SK-N-SH (cell line): ENCODE measurements around the gene AXL. TPM values are rescaled to one million over a fixed set of nuclear protein-coding genes. Genes with fewer than 3 reads are reported as not detected.

Experiments
- CTCF ChIA-PET: fragments of 300-600, 350-600 bp; formaldehyde crosslinking; extraction: SDS; loops from one replicate; lab custom pipeline; 2021; lab: Yijun Ruan, JAX
- POLR2A ChIA-PET: fragments of 350-600 bp; sonication (Branson Sonifier 250); formaldehyde crosslinking; extraction: SDS; loops from one replicate; lab custom pipeline; 2020; ENCODE audit warnings: antibody characterized with exemption, inconsistent platforms; lab: Yijun Ruan, JAX
- DNase-seq: peaks from one replicate; pipeline ENCODE4 v3.0.0; 2012
- H2AFZ ChIP-seq: fragments of 200-600 bp; sonication (generic); 2 replicates; pipeline ENCODE4 v1.8.1; 2016; ENCODE audit warnings: antibody characterized with exemption, mild to moderate bottlenecking, low read depth
- H3F3A ChIP-seq: fragments of 200-600 bp; sonication (generic); replicated peaks from 2 replicates; pipeline ENCODE3; 2016; ENCODE audit warnings: antibody characterized with exemption, mild to moderate bottlenecking; ENCODE audit not compliant: insufficient read depth
- H3K27ac ChIP-seq, 2 experiments: fragments of 200-500 bp in 1 of 2; fragments of 200-600 bp in 1 of 2; sonication (Bioruptor generic) in 1 of 2; sonication (generic), shearing (Covaris generic) in 1 of 2; 2 replicates each; pipeline versions ENCODE4 v1.5.1 to v1.6.1; 2014 to 2016; ENCODE audit warnings: low read depth in 2 of 2, inconsistent platforms in 1 of 2, low read length in 1 of 2, mild to moderate bottlenecking in 1 of 2, mixed read lengths in 1 of 2
- H3K27me3 ChIP-seq: fragments of 200-600 bp; sonication (generic), shearing (Covaris generic); 2 replicates; pipeline ENCODE4 v1.6.1; 2016; ENCODE audit warnings: mixed run types; ENCODE audit not compliant: insufficient read depth
- H3K36me3 ChIP-seq, 2 experiments: fragments of 200-500 bp in 1 of 2; fragments of 200-600 bp in 1 of 2; sonication (Bioruptor generic) in 1 of 2; sonication (generic) in 1 of 2; replicated peaks in 1 of 2; 2 replicates each; pipeline versions ENCODE3 to v1.5.1; 2014 to 2016; ENCODE audit warnings: low read length in 1 of 2, mild to moderate bottlenecking in 1 of 2; ENCODE audit not compliant: insufficient read depth in 2 of 2, control insufficient read depth in 1 of 2
- H3K4me1 ChIP-seq, 2 experiments: fragments of 200-500 bp in 1 of 2; fragments of 200-600 bp in 1 of 2; sonication (Bioruptor generic) in 1 of 2; sonication (generic), shearing (Covaris generic) in 1 of 2; 2 replicates each; pipeline versions ENCODE4 v1.5.1 to v1.6.1; 2014 to 2016; ENCODE audit warnings: low read depth in 1 of 2, low read length in 1 of 2, mixed run types in 1 of 2; ENCODE audit not compliant: insufficient read depth in 2 of 2, control insufficient read depth in 1 of 2
- H3K4me2 ChIP-seq: fragments of 200-600 bp; sonication (generic), shearing (Covaris generic); 2 replicates; pipeline ENCODE4 v1.6.1; 2017; ENCODE audit warnings: mixed run types
- H3K4me3 ChIP-seq, 2 experiments: fragments of 200-500 bp in 1 of 2; fragments of 200-600 bp in 1 of 2; sonication (Bioruptor generic) in 1 of 2; sonication (generic), shearing (Covaris generic) in 1 of 2; 2 replicates each; pipeline versions ENCODE4 v1.5.1 to v1.8.1; 2014 to 2016; ENCODE audit warnings: low read depth in 2 of 2, inconsistent platforms in 1 of 2, low read length in 1 of 2, mild to moderate bottlenecking in 1 of 2, mixed read lengths in 1 of 2, moderate library complexity in 1 of 2
- H3K79me2 ChIP-seq: fragments of 200-600 bp; sonication (generic); 2 replicates; pipeline ENCODE4 v1.8.1; 2017; ENCODE audit warnings: mild to moderate bottlenecking; ENCODE audit not compliant: insufficient read depth
- H3K9ac ChIP-seq: fragments of 200-600 bp; sonication (generic); 2 replicates; pipeline ENCODE4 v1.6.1; 2017; ENCODE audit warnings: mixed run types
- H3K9me2 ChIP-seq: fragments of 200-600 bp; sonication (generic); 2 replicates; pipeline ENCODE4 v1.6.1; 2017; ENCODE audit warnings: mixed run types
- H3K9me3 ChIP-seq: fragments of 200-600 bp; sonication (generic); 2 replicates; pipeline ENCODE4 v1.6.1; 2017; ENCODE audit warnings: mixed run types, mild to moderate bottlenecking, moderate library complexity
- H4K20me1 ChIP-seq: fragments of 200-600 bp; sonication (generic); 2 replicates; pipeline ENCODE4 v1.6.1; 2017; ENCODE audit warnings: mild to moderate bottlenecking, mixed run types; ENCODE audit not compliant: insufficient read depth
- CHD2 ChIP-seq: fragments of 150-350 bp; IDR thresholded peaks from 2 replicates; pipeline ENCODE4 v1.6.1; 2018; ENCODE audit warnings: low read length; ENCODE audit not compliant: partially characterized antibody
- EP300 ChIP-seq, 2 experiments: IDR thresholded peaks; 2 replicates each; pipeline versions ENCODE4 v1.4.0 to v1.6.1; 2012; ENCODE audit warnings: borderline replicate concordance in 1 of 2, low read depth in 1 of 2, low read length in 1 of 2
- EZH2phosphoT487 ChIP-seq: fragments of 200-600 bp; sonication (generic); IDR thresholded peaks from 2 replicates; pipeline ENCODE4 v1.6.1; 2017; ENCODE audit warnings: low read depth, mixed run types, mild to moderate bottlenecking, antibody characterized with exemption, moderate library complexity, borderline replicate concordance
- FOSL2 ChIP-seq: IDR thresholded peaks from 2 replicates; pipeline ENCODE4 v1.4.0; 2012; ENCODE audit warnings: low read depth, mild to moderate bottlenecking, moderate library complexity, borderline replicate concordance
- FOXJ3 ChIP-seq: sonication (generic); formaldehyde crosslinking; IDR thresholded peaks from 2 replicates; pipeline ENCODE4 v1.5.1; 2020; ENCODE audit warnings: mild to moderate bottlenecking, missing genetic modification reagents
- FOXM1 ChIP-seq: IDR thresholded peaks from 2 replicates; pipeline ENCODE4 v1.4.0; 2012; ENCODE audit warnings: low read depth, mild to moderate bottlenecking
- GABPA ChIP-seq: IDR thresholded peaks from 2 replicates; pipeline ENCODE4 v1.4.0; 2012; ENCODE audit warnings: low read depth, mild to moderate bottlenecking
- IRF3 ChIP-seq: fragments of 150-350 bp; IDR thresholded peaks from 2 replicates; pipeline ENCODE4 v1.6.1; 2016; ENCODE audit warnings: mild to moderate bottlenecking, low read depth, low read length
- MXI1 ChIP-seq: IDR thresholded peaks from 2 replicates; pipeline ENCODE4 v1.6.1; 2012; ENCODE audit warnings: mild to moderate bottlenecking, low read depth, low read length, improper control_type of control experiment
- NFIC ChIP-seq: IDR thresholded peaks from 2 replicates; pipeline ENCODE4 v1.4.0; 2012; ENCODE audit warnings: borderline replicate concordance
- NRF1 ChIP-seq: IDR thresholded peaks from 2 replicates; pipeline ENCODE4 v1.6.1; 2012; ENCODE audit warnings: low read depth, mild to moderate bottlenecking, low read length
- PBX3 ChIP-seq: IDR thresholded peaks from 2 replicates; pipeline ENCODE4; 2012
- RFX5 ChIP-seq: IDR thresholded peaks from 2 replicates; pipeline ENCODE4 v1.6.1; 2012; ENCODE audit warnings: mild to moderate bottlenecking, improper control_type of control experiment, low read length
- RXRA ChIP-seq: IDR thresholded peaks from 2 replicates; pipeline ENCODE4 v1.4.0; 2012; ENCODE audit warnings: low read depth, mild to moderate bottlenecking, borderline replicate concordance
- SMC3 ChIP-seq: IDR thresholded peaks from 2 replicates; pipeline ENCODE4 v1.6.1; 2012; ENCODE audit warnings: low read depth, low read length, improper control_type of control experiment
- TAF1 ChIP-seq: IDR thresholded peaks from 2 replicates; pipeline ENCODE4 v1.6.1; 2012; ENCODE audit warnings: low read depth, mild to moderate bottlenecking, low read length, moderate library complexity, borderline replicate concordance
- TCF12 ChIP-seq: IDR thresholded peaks from 2 replicates; pipeline ENCODE4 v1.4.0; 2012
- USF2 ChIP-seq: fragments of 150-350 bp; IDR thresholded peaks from 2 replicates; pipeline ENCODE4 v1.6.1; 2017; ENCODE audit warnings: antibody characterized with exemption, low read length, low read depth, borderline replicate concordance
- WGBS: methylation state at CpG from one replicate; pipeline ENCODE4 v1.1.6; 2017; ENCODE audit warnings: low lambda C conversion rate; 5-methylcytosine and 5-hydroxymethylcytosine counted together
- polyA plus RNA-seq, 3 experiments: library from polyadenylated mRNA; depleted of rRNA; stranded (reverse); fragments of >200 nt; gene quantifications; 2 replicates each; pipeline ENCODE4 v1.2.3, GENCODE V29; 2012

Gene AXL
- polyA plus RNA-seq, 1 of the 3 experiments (the other 2 are of a cell fraction): 82.6 TPM

- peak; percentile 45; the same call in 1 of the 2 replicates for TF ChIP-seq TCF12
- peak; percentile 52; the same call in 1 of the 2 replicates for TF ChIP-seq PBX3
- TF ChIP-seq NFIC: 0 out of 2 replicates have a peak, but pooled peaks have one; percentile 15
- TF ChIP-seq SMC3: 0 out of 2 replicates have a peak, but pooled peaks have one; percentile 5
- TF ChIP-seq EZH2phosphoT487: no peak
- TF ChIP-seq NRF1: peak; percentile 85
- TF ChIP-seq, all 33 proteins: peak for 19
Measured at GRCh38 chr19:41310033-41310831, 91.2 kb downstream of the AXL start, which contains the start of gene CCDC97 (continued).

- Histone ChIP-seq H3K9me2 (no peaks in the 10 kb centered on the region), H3K36me3 (peaks cover 28 to 49% of the 10 kb centered on the region in 2 experiments), H3K27me3 (no peaks in the 10 kb centered on the region), H3K4me1 (peaks cover 14 to 19% of the 10 kb centered on the region in 2 experiments; a peak in 3 of 4 replicates), H3K79me2 (peaks cover 55% of the 10 kb centered on the region), H3K4me2 (peak overlapping the region; percentile 96), H3K9ac (peak overlapping the region; percentile 93), H2AFZ (0 out of 2 replicates have a peak overlapping the region, but pooled peaks have one; percentile 53), H3K4me3 (peak overlapping the region; percentile 69 to 80), H3F3A (peaks cover 85% of the 10 kb centered on the region), H3K27ac (peak overlapping the region in 1 of 2 experiments; percentile 95; a peak in 2 of 4 replicates), H3K9me3 (no peaks in the 10 kb centered on the region), H4K20me1 (no peaks in the 10 kb centered on the region; the same call in 1 of the 2 replicates)
- POLR2A ChIA-PET: interaction anchor here (1.4 kb wide), 1 partner anchor 14 kb away, joined by 5 read pairs; no protein-coding TSS in a partner anchor
- no peak for TF ChIP-seq EP300 (IDR thresholded peaks at IDR 0.05; ENCODE audit: borderline replicate concordance in 1 of 2, low read depth in 1 of 2, low read length in 1 of 2)
- TF ChIP-seq CHD2: no peak
- TF ChIP-seq USF2: no peak
- no peak for TF ChIP-seq FOSL2
- no peak for TF ChIP-seq PBX3
- TF ChIP-seq RFX5: no peak
- no peak for TF ChIP-seq MXI1
- TF ChIP-seq GABPA: no peak
- no peak for TF ChIP-seq IRF3
- TF ChIP-seq FOXJ3 (CRISPR knock-in tag): no peak
- no peak for TF ChIP-seq RXRA
- TF ChIP-seq TAF1: no peak
- TF ChIP-seq FOXM1: no peak
- CTCF ChIA-PET: interaction anchor here (0.6 to 3.3 kb wide), 3 partner anchors 11 to 107 kb away, joined by 4 to 13 read pairs (median 5); no protein-coding TSS in a partner anchor
- 61% methylated on average over 5 of the region's 5 CpGs for WGBS
- no peak for DNase-seq
Measured at GRCh38 chr19:41311072-41311471, 92.0 kb downstream of the AXL start.
